GM19328 (cell line): ENCODE results near the gene ZBED1.
"Not testable (repeated sequence)": the region's sequence is repeated elsewhere in the genome, so short reads cannot be mapped to it uniquely, and the experiment has no call there.

Experiments used
- ATAC-seq: cut with Tn5 transposase; IDR thresholded peaks from one replicate; pipeline ENCODE4 v1.9.1; 2021; ENCODE audit warnings: mild to moderate bottlenecking, moderate library complexity; ENCODE audit not compliant: unreplicated experiment

Gene ZBED1

DNA sequence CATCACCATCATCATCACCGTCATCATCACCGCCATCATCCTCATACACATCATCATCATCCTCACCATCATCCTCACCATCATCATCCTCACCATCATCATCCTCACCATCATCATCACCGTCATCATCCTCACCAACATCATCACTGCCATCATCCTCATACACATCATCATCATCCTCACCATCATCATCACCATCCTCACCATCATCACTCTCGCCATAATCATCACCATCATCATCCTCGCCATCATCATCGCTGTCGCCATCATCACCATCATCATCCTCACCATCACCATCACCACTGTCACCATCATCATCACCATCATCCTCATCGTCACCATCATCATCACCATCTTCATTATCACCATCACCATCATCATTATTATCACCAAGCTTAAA lies 19.8 kb upstream of the ZBED1 start:
- no peak for ATAC-seq

DNA sequence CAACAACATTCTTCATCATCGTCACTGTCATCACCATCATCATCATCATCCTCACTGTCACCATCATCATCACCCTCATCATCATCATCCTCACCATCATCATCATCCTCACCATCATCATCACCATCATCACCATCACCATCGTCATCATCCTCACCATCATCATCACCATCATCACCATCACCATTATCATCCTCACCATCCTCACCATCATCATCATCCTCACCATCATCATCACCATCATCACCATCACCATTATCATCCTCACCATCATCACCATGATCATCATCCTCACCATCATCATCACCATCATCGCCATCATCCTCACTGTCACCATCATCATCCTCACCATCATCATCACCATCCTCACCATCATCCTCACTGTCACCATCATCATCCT lies 18.9 kb upstream of the ZBED1 start:
- ATAC-seq: not testable (repeated sequence)

DNA sequence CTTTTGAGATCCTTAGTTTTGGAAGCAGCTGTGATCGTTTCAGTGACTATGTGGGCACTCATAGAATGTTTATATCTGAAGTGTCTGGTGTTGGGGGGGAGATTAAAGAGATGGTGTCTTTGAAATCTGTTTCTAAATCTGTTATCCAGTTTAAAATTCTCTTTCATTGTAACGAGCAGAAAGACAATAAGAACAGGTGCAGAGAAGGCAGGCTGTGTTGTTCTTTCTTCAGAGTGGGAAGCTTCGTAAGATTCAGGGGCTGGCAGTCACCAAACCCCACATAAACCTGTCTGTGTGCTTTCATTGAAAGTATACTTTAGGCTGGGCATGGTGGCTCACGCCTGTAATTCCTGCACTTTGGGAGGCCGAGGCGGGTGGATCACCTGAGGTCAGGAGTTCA lies 16.3 kb upstream of the ZBED1 start:
- ATAC-seq: peak; percentile 4

DNA sequence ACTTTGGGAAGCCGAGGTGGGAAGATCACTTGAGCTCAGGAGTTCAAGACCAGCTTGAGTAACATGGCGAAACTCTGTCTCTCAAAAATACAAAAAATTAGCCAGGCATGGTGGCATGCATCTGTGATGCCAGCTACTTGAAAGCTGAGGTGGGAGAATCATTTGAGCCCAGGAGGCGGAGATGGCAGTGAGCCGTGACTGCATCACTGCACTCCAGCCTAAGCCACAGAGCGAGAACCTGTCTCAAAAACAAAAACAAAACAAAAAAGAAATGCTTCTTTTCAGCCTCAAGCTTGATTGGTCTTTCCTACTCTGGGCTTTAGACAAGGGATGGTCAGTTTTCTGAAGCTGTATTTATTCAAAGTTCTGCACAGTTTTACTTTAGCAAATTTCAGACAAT lies 15.8 kb upstream of the ZBED1 start:
- ATAC-seq: peak; percentile 45

DNA sequence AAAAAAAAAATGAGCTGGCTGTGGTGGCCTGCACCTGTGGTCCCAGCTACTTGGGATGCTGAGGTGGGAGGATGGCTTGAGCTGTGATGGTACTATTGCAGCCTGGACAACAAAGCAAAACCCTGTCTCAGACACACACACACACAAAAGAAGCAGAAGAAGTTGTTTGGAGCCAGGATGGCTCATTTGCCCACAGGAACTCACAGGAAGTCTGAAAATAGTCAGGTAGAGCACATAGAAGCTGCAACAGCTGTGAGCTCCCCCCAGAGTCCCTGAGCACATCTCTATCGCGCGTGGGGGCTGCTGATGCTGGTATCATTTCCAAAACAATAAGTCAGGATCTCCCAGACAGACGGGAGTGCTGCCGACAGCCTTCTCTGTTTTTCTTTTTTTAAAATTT lies 13.4 kb upstream of the ZBED1 start:
- no peak for ATAC-seq

DNA sequence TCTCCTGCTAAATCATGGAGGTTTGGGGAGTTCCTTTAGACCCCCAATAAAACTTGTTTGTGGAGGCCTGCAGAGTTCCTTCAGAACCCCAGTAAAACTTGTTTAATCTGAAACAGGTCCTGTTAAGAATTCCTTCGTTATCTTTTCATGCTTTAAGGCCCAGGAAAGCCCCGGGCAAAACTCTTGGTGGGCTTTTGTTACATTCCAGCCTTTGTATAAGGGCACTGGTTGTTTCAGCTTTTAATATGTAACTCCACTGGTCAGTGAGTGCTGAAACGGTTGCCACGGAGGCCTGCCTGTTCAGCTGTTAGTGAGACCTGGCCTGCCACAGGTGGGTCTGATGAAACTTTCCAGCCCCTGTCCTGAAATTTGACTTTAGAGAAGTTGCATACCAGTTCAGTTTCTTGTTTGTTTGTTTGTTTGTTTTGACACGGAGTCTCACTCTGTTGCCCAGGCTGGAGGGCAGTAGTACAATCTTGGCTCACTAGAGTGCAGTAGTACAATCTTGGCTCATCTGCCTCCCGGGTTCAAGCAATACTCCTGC lies 12.4 kb upstream of the ZBED1 start:
- no peak for ATAC-seq

DNA sequence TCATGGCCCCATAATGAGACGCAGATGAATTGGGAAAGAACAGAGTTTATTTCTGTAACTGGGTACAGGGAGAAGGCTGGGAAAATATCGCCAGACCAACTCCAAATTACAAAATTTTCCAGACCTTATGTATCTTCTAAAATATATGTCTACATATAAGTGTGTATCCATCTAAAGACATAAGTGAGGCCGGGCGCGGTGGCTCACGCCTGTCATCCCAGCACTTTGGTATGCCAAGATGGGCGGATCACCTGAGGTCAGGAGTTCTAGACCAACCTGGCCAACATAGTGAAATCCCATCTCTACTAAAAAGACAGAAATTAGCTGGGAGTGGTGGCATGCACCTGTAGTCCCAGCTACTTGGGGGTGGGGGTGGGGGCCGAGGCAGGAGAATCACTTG lies 11.7 kb upstream of the ZBED1 start:
- no peak for ATAC-seq

DNA sequence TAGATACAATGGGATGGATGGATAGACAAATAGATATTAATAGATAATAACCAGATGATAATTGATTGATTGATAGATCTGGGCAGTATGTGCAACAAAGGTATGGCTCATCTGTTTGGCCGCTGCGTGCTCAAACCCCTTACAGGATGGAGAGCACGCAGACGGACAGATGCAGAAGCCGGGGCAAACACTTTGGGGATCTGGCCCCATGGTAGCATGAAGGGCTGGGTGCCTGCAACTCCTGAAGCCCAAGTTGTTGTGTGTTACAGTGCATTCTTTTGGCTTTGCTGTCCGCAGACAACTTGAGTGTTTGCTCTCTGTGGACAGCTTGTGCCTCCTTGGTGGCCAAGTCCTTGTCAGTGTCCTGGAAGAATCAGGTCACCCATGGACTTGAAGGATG lies 10.6 kb upstream of the ZBED1 start:
- no peak for ATAC-seq

DNA sequence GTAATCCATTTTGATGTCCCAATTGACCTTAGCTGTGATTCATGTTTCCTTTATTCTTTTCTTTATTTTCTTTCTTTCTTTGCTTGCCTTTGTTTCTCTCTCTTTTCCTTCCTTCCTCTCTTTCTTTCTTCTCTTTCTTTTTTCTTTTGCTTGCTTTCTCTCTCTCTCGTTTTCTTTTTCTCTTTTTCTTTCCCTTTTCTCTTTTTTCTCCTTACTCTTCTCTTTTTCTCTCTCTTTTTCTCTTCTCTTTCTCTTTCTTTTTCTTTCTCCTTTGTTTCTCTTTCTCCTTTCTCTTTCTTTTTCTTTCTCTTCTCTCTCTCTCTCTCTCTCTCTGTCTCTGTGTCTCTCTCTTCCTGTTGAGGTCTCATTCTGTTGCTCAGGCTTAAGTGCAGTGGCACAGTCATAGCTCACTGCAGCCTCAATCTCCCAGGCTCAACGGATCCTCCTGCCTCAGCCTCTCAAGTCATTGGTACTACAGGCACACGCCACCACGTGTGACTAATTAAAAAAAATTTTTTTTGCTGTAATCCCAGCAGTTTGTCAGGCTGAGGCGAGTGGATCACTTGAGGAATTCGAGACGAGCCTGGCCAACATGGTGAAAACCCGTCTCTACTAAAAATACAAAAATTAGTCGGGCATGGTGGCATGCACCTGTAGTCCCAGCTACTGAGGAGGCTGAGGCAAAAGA lies 8.0 kb upstream of the ZBED1 start:
- no peak for ATAC-seq

DNA sequence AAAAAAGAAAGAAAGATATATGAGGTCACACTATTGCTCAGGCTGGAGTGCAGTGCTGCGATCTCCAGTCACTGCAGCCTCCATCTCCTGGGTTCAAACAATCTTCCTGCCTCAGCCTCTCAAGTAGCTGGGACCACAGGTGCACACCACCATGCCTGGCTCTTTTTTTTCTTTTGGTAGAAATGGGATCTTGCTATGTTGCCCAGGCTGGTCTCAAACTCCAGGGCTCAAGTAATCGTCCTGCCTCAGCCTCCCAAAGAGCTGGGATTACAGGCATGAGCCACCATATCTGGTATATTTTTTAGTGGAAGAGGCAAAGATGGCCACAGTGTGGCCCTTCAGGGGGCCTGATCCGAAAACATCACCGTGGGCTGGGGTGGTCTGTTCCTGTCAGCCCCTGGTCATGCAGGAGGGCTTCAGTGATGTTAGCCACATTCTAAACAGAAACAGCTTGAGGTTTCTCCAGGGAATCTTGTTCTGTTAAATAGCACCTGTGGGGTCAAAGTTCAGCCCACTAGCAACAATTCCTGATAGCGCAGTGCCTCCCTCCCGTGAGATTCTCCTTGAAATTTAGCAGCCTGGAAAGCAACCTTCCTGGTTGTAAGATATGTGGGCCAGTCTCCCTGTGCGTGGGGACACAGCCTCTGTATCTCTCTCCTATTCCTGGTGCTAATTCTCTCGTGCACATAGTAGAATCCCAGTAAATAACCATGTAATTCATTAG lies 7.3 kb upstream of the ZBED1 start:
- ATAC-seq: no peak

DNA sequence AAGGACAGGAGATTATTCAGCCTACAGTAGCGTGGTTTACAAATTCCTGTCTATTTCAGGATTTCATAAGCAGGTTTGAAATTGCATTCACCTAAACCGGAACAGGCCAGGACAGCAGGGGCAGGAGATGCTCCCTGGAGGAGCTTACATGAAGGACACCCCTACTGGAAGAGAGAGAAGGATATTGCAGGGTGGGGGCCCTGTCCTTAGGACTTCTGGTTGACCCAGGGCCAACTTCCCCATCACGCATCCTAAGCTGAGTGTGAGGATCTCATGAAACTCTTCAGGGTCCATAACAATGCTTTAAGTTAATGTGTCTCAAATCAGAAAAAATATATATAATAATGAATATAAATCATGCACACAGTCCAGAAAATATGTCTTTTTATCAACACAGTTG lies 6.4 kb upstream of the ZBED1 start:
- ATAC-seq: no peak

DNA sequence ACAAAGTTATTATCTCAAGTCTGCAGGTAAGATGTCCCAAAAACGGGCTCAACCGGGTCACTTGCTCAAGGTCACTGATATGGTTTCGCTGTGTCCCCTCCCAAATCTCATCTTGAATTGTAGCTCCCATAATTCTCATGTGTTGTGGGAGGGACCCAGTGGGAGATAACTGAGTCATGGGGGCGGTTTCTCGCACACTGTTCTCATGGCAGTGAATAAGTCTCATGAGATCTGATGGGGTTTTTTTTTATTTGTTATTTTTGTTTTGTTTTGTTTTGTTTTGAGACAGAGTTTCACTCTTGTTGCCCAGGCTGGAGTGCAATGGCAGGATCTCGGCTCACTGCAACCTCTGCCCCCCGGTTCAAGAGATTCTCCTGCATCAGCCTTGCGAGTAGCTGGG lies 4.6 kb upstream of the ZBED1 start:
- not testable (repeated sequence) for ATAC-seq

DNA sequence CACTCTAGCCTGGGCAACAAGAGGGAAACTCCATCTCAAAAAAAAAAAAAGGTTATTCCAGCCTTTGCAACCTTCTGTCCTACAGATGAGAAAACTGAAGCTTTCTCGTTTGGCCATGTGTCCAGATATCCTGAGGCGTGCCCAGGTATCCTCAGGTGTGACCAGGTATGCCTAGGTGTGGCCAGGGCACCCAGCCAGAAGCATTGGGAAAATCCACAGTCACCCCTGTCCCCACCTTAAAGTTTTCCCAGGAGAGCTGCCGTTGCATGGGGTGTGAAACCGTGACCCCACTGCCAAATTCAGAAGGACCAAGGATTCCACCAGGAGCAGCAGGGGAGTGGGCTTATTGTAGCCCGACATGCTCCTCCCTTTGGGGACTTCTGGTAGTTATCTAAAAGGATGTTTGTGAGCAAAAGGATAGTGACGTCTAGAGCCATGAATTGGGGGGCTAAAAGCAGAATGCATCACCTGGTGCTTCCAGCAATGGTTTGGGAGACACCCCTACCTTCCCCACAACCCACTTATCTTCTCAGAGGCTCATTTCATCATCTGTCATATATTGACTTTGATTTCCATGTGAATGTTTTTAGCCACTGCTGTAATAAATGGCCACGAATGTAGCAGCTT lies 4.0 kb upstream of the ZBED1 start:
- no peak for ATAC-seq

DNA sequence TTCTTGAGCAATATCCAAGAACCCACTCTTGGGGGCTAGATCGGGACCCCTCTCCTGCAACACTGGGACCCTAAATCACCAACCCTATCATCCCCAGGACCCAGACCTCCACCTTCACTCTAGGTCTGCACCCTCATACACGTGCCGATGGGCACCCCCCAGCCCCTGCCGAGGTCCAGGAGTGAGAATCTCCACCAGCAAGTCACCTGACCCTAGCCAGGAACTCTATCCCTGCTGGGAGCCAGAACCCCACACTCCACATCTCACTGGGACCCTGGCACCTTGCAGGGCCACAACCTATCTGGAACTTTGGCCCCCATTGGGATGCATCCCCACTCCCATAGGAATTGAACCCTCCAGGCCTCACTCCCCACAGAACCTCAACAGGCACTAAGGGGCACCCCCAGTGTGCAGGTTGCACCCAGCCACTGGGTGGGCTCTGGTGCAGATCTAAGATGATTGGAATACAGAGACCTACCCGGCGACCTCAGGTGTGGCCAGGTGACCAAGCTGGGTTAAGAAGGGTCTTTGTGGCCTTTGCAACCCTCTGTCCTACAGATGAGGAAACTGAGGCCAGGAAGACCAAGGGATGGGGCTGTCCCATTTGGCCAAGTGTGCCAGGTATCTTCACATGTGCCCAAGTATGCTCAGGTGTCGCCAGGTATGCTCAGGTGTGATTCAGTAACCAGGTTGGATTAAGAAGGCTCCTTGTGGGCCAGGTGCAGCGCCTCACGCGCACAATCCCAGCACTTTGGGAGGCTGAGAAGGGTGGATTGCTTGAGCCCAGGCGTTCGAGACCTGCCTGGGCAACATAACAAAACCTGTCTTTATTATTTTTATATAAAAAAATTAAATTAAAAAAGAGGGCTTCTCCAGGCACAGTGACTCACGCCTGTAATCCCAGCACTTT lies 3.1 kb upstream of the ZBED1 start:
- no peak for ATAC-seq

DNA sequence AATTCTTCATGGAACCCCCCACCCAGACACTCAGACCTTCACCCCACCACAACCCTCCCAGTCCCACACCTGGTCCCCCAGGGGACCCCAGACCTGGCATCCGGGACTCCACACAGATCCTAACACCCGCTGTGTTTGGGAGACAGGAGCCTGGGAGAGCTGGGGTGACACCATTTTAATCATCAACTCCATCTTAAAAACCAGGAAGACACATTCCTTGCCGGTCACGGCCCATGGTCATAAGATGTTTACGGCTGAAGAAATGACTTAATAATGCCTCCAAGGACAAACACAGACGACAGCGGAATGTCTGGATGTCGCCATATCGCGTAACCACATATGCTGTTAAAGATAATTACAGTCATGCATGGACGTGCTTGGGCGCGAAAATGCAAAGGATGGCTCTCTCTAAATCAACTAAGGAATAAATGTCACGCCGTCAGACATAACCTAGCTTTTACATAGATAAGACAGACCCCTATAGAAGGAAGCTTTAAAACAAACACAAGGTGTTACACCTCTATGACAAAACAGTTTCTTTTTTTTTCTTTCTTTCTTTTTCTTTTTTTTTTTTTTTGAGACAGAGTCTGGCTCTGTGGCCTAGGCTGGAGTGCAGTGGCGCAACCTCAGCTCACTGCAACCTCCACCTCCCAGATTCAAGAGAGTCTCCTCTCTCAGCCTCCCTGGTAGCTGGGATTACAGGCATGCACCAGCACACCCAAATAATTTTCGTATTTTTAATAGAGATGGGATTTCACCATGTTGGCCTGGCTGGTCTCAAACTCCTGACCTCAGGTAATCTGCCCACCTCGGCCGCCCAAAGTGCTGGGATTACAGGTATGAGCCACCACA lies 2.1 kb upstream of the ZBED1 start:
- no peak for ATAC-seq

DNA sequence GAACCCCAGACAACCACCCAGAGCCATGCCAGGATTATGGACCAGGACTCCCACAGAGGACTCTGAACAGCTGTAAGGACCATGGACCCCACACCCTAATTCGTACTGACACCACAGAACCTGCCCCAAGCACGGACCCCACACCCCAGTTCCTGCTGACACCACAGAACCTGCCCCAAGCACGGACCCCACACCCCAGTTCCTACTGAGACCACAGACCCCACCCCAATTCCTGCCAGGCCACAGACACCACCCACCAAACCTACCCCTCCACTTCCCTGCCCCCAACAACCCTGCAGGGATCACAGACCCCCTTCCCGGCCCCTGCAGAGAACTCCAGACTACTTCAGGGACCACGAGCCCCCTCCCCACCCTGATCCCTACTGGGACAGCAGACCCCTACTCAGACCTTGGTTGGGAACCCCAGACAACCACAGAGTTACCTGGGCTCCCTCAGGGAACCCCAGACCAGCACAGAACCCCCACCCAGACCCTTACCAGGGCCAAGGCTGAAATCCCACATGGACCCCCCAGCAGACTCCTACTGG lies 1.4 kb upstream of the ZBED1 start:
- no peak for ATAC-seq

DNA sequence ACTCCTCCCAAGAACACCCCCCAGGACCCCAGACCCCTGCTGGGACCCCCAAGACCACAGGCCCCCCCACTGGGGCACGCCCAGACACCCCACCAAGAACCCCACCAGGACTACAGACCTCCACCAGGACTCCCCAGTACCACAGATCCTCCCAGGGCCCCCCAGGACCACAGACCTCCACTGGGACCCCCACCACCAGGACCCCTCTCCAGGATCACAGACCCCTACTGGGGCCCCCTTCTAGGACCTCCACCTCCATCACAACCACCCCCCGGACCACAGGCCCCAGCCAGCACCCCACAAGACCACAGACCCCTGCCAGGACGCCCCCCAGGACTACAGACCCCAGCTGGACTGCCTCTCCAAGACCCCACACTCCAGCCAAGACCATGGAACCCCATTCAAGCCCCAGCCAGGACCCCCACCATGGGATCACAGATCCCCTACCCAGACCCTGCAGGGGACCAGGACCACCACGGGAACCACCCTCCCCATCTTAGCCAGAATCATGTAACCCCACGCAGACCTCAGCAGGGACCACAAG lies 855 bp upstream of the ZBED1 start:
- ATAC-seq: no peak

DNA sequence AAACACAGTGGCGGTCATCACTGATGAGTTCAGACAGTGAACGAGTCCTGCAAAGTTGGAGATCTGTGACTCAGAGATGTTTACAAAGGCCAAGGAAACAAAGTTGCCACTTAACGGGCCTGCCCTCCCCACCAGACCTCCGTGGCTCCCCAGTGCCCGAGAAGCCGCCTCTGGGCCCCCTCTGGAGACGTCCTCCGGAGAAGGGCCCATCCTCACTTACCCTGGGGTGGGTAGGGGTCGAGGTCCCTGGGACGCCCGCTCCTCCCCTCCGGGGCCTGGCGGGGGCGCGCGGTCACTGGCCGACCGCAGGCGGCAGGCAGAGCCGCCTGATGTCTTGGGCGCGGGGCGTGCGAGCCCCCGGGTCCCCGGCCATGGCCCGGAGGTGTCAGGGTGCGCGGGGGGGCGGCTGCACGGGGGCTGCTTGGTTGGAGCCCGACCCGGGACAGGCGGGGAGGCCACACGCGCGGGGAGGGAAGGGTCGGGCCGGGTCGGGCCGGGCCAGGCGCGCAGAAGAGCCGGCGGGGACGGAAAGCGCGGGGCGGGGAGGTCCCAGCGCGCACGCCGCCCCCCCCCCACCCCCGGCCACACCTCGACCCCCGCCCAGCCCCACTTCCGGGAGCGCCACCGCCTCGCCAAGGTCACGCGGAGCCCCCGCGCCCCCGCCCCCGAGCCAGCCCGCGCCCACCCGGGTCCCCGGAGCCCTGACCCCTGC lies 529 bp downstream of the ZBED1 start:
- ATAC-seq: peak; percentile 42

DNA sequence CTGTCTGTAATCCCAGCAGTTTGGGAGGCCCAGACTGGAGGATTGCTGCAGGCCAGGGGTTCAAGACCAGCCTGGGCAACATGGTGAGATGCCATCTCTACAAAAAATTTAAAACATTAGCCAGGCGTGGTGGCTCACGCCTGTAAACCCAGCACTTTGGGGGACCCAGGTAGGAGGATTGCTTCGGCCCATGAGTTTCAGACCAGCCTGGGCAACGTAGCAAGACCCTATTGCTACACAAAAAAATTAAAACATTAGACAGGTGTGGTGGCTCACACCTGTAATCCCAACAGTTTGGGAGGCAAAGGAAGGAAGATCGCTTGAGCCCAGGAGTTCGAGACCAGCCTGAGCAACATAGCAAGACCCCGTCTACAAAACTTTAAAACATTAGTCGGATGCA lies 1.3 kb downstream of the ZBED1 start:
- no peak for ATAC-seq
